NCI-H187 treated with DMSO at 0.1 percent for 48 hours (cell line): ENCODE measurements around the gene MPL.
A peak's percentile ranks its signal among the peaks of the same experiment; 100 is the strongest.
"Not testable (repeated sequence)": the region's sequence is repeated elsewhere in the genome, so short reads cannot be mapped to it uniquely, and the experiment has no call there.

Experiments
- DNase-seq: peaks from one replicate; lab custom pipeline; 2025; lab: John Stamatoyannopoulos, UW

Gene MPL

GRCh38 chr1:43354936-43355335 is 17.3 kb downstream of the MPL start:
- DNase-seq: no peak

- no peak for DNase-seq
These were observed 19.6 kb downstream of the MPL start for GRCh38 chr1:43357251-43357650.

- DNase-seq: no peak
These were observed 20.6 kb downstream of the MPL start for GRCh38 chr1:43358121-43358745.

GRCh38 chr1:43358746-43359693 is 21.4 kb downstream of the MPL start, which contains the start of gene CDC20:
Gene CDC20, plus strand, starts transcription at chr1:43358981. Its CDS starts 235 bp downstream, at chr1:43359216.
- DNase-seq: peak; percentile 88

GRCh38 chr1:43359696-43360095 is 22.1 kb downstream of the MPL start:
- no peak for DNase-seq

- DNase-seq: no peak
These were observed 23.0 kb downstream of the MPL start for GRCh38 chr1:43360616-43361015.

GRCh38 chr1:43363283-43363934 is 25.8 kb downstream of the MPL start:
- DNase-seq: no peak

GRCh38 chr1:43363935-43364525 is 26.4 kb downstream of the MPL start:
- no peak for DNase-seq

GRCh38 chr1:43365678-43366077 is 28.1 kb downstream of the MPL start:
- no peak for DNase-seq

GRCh38 chr1:43366179-43366578 is 28.6 kb downstream of the MPL start:
- no peak for DNase-seq

- no peak for DNase-seq
These were observed 29.0 kb downstream of the MPL start for GRCh38 chr1:43366601-43367025.

GRCh38 chr1:43367026-43367903 is 29.6 kb downstream of the MPL start:
- DNase-seq: no peak

GRCh38 chr1:43367904-43368645 is 30.5 kb downstream of the MPL start, which contains the start of gene ELOVL1:
Gene ELOVL1, minus strand, starts transcription at chr1:43368011. Its CDS starts 2,402 bp downstream, at chr1:43365609.
- peak; percentile 11 for DNase-seq

- DNase-seq: no peak
These were observed 31.0 kb downstream of the MPL start for GRCh38 chr1:43368646-43369020.

GRCh38 chr1:43369779-43370178 is 32.2 kb downstream of the MPL start:
- not testable (repeated sequence) for DNase-seq

GRCh38 chr1:43370564-43370963 is 32.9 kb downstream of the MPL start:
- DNase-seq: no peak

GRCh38 chr1:43372172-43372571 is 34.6 kb downstream of the MPL start:
- no peak for DNase-seq

- no peak for DNase-seq
These were observed 35.7 kb downstream of the MPL start for GRCh38 chr1:43373066-43373940.

- DNase-seq: no peak
These were observed 39.2 kb downstream of the MPL start for GRCh38 chr1:43376723-43377235.
